ENCODE data around the gene GABRG1.

The GABRG1 gene

DNA sequence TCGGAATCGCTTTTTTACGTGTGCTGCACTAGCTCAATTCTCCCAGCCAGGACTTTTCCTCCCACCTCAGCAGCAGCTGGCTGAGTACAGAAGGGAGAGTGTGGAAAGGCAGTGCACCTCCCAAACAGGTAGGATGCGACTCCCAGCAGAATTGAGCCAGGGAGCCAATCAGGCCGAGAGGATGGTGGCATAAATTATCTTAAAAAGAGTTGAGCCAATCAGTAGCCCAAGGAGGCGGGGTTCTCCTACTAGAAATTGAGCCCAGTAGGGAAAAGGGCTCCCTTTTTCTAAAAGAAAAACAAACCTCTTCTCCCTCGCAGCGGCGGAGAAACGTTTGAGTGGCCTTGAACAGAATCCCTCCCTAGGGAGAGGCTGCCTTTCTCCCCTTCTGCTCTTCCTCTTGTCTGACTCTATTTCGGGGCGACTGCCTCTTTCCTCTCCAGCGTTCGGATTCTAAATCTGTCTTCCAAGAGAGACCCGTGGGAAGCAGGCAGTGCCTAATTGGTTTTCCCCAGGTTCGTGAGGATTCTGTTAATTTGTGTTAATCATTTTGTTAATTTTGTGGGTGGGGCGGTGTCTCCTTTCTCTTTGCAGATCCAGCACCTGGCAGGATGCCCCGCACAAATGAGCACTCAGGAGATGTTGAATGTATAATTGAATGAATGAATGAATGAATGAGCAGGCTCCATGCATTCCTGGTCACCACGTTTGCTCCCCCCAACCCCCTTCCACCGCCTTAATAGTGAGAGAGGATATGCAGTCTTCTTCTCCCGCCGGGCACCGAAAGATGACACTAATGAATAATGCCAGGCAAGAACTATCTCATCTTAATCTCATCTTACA is at the start of gene GABRG1:
GABRG1 (minus strand) TSS at position 142 of the 843 bp plus-strand sequence; CDS start at position 1, 141 bp downstream.
- no peak for DNase-seq

DNA sequence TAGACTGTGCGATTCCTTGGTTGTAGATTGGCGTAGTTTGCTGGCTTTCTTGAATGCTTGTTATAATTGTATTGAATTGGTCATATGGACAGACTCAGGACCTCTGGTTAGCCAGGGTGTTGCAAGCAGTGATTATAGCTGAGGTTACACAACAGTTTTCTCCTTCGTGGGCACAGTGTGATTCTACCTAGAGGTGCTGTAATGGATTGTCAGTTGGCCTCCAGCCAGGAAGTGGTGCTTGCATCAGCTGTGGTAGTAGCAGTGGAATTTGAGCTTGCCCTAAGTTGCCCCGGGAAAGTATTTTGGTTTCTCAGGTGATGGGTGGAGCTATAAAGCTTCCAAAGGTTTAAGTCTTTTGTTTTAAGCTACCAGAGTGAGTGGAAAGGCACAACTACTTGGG is 23.1 kb upstream of the GABRG1 start:
- no peak for DNase-seq

DNA sequence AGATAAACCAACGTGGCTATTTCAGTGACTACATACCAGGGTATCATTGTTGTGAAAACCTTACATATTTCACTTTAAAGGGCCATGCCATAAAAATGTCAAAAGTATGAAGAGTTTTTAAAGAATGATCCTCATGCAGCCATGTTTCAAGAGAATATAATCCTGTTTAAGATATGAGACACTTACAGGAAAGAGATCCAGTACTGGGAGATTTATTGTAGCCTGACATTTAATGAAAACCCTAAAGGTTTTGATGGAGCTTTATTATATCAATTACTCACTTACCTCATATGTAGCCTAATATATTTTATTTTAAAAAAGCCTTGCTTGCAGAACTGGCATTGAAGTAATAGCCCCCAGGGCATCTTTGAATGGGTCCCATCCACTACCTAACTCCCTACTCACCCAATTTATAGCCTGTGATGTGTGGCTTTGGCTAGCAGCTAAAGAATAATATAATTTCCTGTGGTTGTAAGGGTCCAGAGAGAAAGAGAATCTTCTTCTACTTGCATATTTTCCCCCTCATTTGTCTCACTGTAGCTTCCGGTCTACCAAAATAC is 7.7 kb upstream of the GABRG1 start:
- no peak for DNase-seq

DNA sequence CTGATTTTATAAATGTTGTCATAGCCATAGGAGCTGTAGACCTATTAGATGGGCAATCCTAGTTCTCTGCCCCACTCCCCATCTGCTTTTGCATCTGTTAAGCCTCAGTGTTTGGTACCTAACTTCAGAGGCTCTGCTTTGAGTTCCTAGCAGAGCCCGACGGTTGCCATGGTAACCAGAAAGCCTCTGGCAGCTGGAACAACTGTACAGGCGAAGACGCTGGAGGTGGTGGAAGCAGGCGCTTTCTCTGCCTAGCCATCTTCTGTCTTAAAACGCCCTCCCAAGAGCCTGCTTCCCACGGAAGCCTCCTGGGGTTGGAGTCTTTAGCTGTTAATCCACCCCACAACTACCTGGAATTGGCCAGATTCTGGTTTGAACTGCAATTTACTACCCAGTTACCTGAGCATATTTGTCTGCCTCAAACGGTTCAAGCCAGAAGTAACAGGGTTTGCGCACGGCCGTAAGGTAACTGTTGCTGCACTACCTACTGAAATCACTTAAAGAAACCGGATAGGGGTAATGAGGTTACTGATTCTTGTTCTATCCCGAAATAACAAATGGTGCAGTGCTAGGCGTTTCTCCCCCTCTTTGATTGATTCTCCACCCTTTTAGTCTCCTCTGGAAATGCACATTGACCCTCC is 1.0 kb upstream of the GABRG1 start:
- no peak for DNase-seq

DNA sequence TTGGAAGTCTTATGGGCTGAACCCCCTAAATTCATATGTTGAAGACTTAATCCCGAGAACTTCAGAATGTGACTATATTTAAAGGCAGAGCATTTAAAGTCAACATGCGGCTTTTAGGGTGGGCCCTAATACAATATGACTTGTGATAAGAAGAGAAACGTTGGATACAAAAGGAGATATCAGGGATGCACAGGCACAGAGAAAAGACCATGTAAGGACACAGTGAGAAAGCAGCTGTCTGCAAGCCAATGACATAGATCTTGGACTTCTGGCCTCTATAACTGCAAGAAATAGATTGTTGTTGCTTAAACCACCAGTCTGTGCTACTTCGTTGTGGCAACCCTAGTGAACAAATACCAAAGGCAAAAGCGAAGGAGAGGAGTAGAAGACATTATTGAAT is 42.2 kb downstream of the GABRG1 start:
- no peak for DNase-seq

DNA sequence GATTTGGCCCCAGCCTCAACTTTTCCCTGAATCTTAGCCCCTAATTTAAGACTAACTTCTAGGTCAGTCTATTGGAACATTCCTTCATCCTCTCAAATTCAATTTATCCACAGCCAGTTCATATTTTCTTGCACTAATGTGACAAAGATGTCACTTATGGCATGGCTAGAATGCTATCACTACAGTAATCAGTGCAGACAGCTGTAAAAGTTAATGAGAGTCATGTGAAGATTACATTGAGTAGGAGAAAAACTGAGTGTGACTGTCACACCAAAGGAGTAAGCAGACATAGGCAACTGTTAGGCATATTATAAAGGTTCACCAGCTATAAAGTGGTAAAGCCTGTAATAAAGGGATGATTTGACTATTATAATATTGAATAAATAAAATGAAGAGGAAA is 42.6 kb downstream of the GABRG1 start:
- no peak for DNase-seq

DNA sequence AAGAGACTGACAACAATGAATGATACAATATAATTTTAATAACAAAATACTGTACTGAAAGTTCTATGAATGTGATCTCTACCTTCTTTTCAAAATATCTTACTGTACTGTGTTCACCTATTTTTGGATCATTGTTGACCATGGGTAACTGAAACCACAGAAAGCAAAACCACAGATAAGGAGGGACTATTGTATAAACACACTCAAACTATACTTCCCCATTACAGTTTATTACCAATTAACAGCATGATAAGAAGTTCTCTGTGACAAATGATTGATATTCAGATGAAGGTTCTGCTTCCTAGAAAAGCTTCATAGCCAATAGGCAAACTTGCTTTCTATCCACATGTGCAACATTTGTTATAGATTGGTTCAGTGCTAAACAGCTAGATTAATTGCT is 50.1 kb downstream of the GABRG1 start:
- DNase-seq, result no peak

DNA sequence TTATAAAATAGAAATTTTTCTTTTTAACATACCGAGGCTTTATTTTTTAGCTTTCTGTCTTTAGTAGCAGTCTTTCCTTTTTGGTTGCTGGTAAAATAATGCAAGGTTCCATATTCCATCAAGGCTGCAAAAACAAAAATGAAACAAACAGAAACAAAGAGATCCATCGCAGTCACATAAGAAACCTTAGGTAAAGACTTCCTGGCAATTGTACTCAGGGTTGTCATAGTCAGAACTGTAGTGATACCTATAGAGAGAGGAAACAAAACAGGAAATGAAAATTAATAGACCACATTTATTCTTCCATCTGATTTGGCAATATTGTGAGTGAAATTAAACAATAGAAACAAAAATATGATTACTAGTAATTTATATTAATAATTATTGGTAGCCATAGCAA is 72.5 kb downstream of the GABRG1 start:
- no peak for DNase-seq

DNA sequence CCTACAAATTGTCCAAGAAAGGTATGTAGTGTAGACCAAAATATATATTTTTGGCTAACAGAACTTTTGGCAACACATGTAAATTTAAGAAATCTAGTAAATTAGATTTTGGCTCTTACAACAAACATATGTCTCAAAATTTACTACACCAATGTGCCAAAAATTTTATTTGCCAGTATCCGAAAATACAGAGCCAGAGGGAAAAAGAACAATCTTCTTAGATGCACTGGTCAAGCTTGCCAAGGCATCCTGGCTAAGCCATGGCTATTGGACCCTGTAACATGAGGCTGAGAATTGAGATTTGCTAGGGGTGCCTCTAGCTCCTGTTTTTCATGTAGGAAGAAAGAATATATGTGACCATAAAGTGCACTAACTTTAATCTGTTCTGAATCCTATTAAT is 91.8 kb downstream of the GABRG1 start:
- DNase-seq, result no peak

DNA sequence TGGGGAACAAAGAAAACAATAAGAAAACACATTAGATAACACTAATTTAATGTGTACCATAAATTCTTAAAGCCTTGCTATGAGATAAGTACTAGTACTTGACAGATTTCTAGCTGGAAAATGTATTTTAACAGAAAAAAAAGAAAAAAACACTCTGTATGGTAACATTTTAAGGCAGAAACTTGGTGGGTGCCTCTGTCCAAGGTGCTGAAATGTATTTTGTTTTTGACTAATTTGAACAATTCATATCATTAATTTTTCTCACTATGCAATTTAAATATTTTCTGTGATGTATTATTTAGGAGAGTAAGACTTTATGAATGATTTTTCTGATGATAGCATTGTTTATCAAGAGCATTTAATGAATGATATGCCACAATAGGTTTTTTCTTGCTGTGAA is 107.5 kb downstream of the GABRG1 start:
- no peak for DNase-seq

DNA sequence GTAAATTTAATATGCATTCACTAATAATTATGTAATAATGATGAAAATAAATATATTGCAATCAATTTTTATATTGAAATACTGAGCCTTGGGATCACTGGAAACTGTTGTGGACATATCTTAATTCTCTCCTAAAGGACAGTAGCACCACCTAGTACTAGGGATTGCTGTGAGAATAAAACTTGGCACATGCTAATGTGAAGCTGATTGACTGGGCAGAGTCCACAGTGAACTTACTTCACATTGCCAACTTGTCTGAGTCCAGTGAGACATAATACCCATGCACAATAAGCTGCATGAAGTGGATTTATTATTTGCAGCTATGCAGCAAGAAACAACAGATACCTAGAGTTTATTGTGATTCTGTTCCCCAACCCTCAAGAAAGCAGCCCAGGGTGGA is 131.1 kb downstream of the GABRG1 start:
- DNase-seq, result no peak

DNA sequence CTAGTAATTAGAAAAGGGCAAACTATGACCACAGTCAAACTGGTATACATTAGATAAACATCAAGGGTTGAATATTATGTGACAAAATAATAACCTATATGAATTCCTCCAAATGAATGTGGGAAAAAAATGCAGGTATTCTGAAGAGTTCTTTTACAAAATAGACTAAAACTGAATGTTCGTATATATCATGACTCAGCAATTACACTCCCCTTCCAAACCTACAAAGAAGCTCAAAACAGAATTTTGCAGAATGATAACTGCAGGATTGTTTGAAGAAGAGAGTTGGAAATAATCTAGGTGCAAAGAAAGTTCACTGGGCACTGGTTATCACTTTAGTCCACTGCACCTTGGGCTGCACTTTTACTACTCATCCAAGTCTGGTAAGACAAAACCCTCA is 134.1 kb downstream of the GABRG1 start:
- DNase-seq, result no peak

DNA sequence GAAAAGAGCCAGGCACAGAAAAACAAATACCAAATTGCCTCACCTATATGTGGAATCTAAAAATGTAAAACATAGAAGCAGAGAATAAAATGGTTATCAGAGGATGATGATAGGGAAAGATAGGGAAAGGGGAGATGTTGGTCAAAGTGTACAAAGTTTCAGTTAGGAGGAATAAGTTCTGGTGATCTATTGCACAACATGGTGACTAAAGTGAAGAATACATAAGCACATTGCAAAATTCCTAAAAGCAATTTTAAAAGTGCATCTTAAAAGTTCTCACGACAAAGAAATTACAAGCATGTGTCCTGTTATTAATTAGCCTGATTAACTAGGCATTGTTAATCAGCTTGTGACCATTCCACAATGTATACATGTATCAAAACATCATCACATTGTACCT is 136.0 kb downstream of the GABRG1 start:
- DNase-seq, result no peak
